ENCODE results near the gene PRMT7.
"Not testable (repeated sequence)": the region's sequence is repeated elsewhere in the genome, so short reads cannot be mapped to it uniquely, and the experiment has no call there.

The PRMT7 gene

DNA sequence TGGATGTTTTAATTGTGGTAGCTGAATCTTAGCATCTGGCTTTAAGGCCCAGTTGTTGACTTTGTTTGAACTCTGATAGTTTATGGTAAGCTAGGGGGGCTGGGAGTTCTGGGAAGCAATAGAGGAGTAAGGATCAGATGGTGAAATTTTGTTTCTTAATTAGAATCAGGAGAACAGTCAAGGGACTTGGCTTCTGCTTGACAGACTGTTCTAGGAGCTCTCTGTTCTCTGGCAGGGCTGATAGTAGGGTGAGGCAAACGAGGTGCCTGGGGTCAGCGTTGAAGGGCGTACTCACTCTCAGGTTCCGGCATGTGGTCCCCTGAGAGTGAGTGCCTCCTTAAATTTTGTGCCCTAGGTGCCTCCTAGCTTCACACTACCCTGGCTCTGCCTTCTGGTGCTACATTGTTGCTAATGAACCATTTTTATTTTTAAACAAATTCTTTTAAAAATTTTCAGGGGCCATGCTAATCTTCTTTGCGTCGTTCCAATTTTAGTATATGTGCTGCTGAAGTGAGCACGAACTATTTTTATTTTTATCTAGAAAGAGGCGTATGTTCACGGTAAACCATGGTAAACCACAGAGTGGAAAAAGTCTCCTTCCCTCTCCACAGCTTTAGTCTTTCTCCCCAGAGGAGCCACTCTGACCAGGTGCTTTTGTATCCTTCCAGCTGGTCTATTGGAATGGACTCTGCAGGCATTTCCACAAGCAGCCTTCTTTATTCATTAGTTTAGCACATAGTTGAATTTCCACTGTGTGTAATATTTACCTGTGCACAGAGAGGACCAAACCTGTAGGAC, 26.8 kb upstream of the PRMT7 start:
- DNase-seq (ENCODE audit: low spot score), result no peak

DNA sequence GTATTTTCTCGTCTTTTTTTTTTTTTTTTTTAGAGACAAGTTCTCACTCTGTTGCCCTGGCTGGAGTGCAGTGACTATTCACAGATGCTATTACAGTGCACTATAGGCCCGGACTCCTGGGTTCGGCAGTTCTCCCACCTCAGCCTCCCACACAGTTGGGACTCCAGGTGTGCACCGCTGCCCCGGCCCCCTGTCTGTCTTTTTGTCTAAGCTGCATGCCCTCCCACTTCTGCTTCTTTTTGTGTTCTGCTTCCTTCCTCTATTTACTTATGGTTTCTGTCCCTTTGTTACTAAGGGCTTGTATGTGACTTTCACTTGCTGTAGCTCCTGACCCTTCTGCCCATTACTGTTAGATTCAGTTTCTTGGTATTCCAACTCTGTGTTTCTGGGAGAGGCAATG, 26.0 kb upstream of the PRMT7 start:
- no peak for DNase-seq (ENCODE audit: low spot score)

DNA sequence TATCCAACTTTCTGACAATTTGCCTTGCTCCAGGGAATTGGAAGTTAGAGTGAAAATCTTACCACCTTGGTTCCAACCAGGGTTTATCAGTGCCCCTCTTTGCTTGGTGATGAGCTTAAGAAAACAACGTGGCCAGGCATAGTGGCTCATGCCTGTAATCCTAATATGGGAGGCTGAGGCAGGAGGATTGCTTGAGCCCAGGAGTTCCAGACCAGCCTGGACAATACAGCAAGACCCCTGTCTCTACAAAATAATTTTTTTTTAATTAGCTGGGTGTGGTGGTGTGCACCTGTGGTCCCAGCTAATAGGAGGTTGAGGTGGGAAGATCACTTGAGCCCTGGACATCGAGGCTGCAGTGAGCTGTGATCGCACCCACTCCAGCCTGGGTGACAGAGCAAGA, 25.1 kb upstream of the PRMT7 start:
- no peak for DNase-seq (ENCODE audit: low spot score)

DNA sequence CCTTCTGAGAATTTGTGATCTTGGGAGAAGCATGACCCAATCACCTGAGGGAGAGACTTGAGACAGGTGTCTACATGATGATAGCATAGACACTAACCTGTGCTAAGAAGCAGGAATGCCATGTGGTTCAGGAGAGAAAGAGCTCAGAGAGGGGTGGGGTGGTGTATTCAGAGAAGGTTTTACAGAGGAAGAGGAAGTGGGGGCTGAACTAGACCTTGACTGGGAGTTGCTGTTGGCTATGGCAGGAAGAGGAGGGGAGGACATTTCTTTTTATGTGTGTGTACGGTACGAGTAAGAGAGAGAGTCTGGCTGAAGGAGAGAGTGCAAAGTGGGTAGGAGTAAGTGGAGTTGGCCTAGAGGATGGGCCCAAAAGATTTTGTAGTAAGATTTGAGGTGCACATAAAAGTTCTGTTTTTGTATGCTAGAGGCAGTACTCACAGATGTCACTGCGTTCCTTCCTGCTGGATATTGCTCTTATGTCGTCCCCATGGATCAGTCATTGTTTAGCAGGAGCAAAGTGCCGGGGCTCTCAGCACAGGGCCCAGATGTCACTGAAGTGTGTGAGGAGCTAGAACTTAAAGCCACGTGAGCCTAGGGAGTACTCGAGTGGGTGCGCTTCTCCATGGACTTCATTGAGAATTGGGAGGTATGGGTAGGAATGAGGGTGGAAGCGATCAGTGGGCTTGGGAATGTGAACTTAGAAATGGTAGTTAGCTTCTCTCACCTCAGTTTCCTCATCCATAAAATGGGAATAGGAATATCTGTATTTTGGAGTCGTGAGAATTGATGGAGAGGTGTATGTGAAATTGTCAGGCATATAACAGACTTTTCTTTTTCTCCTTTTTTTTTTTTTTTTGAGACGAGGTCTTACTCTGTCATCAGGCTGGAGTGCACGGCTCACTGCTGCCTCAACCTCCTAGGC, 24.4 kb upstream of the PRMT7 start:
- no peak for DNase-seq (ENCODE audit: low spot score)

DNA sequence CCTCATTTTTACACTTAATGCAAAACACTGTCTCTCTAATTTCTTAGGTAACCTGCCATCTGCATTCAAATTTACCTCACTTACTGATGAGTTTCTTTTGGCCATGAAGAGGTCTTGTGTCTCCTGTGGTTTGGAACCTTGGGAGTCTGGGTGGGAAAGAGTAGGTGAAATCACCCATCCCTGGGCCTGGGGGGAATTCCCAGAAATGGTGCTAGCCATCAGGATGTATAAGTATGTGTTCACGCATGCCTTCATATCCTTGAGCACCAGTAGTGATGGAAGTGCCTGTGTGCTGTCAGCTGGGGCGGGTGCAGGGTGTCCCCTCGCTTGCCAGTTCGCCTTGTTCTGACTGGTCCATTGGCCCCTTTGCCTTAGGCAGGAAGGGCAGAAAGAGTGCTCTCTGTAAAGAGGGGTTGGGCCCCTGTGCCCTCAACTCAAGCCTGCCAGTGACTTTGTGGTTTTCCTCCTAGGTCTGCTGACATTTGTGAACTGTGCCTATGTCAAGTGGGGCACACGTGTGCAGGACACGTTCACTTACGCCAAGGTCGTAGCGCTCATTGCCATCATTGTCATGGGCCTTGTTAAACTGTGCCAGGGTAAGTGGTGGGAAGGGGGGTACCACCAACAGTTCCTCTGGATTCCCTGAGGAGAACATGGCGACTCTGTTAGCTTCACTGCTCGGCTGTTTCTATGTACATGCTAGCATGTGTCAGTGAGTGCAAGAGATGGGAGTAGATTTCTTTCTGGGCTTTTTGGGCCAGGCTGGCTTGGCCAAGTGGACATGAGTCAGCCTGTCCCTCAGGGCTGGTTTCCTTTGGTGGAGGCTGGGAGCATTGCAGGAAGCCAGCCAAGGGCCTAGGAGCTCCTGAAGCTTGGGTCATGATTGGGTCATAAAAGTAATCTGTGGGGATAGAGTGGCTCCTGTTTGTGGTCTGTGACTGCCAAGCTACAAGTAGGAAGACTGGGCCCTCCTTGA, 23.3 kb upstream of the PRMT7 start:
- no peak for DNase-seq (ENCODE audit: low spot score)

DNA sequence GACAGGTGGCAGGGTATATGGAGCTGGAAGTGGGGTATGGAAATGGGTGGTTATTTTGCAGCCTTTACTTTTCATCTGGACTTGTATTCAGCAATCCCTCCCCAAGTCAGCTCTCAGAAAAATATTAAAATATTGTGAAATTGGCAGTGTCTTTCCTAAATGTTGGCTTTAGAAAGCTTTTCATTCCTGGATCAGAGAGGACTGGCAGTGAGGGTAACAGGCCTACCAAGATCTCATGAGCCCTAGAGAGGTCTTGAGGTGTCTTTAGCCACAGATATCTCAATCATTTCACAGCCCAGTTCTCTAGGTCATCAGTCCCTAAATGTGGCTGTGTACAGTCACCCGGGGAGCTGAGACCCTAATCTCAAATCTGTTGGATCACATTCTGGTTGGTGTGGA, 22.6 kb upstream of the PRMT7 start:
- no peak for DNase-seq (ENCODE audit: low spot score)

DNA sequence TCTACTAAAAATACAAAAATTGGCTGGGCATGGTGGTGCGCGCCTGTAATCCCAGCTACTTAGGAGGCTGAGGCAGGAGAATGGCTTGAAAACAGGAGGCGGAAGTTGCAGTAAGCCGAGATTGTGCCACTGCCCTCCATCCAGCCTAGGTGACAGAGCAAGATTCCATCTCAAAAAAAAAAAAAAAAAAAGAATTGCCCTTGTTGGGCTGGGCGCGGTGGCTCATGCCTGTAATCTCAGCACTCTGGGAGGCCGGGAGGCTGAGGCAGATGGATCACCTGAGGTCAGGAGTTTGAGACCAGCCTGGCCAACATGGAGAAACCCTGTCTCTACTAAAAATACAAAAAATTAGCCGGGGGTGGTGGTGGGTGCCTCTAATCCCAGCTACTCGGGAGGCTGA, 22.0 kb upstream of the PRMT7 start:
- DNase-seq (ENCODE audit: low spot score), result not testable (repeated sequence)

DNA sequence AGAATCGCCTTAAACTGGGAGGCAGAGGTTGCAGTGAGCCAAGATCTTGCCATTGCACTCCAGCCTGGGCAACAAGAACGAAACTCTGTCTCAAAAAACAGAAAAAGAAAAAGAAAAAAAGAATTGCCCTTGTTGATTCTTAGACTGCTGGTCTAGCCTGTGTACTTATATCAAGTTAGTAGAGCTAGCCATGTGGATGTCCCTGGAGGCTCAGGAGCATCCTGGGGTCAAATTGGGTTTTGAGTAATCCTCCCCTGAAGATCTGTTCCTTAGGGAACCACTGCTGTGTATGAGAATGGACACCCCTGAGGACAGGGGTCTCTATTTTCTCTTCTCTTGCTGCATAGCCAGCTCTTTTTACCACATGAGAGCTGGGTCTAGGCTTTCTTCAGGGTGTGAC, 21.6 kb upstream of the PRMT7 start:
- no peak for DNase-seq (ENCODE audit: low spot score)

DNA sequence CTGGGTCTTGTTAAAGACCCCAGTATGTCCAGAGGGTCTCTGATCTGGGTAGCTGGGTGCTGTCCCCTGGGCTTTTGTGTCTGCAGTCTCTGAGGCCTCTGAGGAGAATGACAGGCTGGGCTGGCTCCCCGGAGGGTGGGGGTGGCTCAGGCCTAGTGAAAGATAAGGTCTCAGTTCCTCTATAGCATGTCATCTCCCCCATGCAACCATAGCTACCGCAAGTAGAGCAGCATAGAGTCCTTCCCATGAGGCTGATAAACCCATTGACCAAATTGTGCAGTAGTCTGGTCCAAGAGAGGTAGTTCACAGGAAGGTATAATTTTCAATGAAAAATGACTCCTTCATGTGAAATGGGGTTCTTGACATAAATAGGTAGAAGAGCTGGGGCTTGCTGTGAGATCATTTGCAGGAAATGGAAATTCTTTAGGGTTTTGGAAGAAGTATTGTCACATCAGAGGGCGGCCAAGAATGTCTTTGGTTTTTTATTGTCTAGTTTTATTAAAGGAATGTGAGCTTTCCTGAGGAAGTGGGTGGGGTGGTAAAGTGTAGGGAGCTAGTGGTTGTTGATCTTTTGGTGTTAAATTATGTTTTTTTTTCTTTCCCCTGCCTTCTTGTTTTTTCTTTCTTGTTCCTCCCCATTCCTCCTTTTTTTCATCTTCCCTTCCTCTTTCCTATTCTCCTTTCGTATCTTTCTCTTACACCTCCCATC, 21.0 kb upstream of the PRMT7 start:
- DNase-seq (ENCODE audit: low spot score), result no peak

DNA sequence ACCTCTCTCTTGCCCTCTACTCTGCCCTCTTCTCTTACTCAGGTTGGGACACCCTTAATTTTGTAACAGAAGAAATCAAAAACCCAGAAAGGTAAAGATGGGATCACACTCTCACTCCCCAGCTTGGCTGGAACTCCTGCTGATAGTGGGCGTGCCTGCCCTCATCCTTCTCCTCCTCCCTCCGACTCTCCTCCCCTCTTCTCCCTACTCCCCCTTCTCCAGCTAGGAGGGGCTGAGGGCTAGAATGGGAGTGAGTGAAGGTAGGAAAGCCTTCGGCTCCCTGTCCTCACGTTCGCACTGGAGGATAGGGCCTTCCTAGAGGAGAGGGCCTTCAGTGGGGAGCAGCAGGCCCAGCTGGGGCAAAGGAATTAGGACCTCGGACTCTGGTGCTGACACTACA, 20.4 kb upstream of the PRMT7 start:
- no peak for DNase-seq (ENCODE audit: low spot score)

DNA sequence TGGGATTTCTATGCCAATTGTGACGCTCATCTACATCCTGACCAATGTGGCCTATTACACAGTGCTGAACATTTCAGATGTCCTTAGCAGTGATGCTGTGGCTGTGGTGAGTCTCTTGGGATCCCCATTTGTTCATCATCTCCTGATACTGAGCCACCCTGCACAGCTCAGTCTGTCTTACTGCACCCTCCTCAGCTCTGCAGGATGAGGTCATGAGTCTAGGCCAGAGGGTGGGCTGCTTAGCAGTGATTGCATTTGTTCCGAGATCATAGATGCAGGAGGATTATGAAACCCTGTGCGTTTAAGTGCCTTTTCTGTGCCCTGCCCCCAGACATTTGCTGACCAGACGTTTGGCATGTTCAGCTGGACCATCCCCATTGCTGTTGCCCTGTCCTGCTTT, 19.6 kb upstream of the PRMT7 start:
- no peak for DNase-seq (ENCODE audit: low spot score)

DNA sequence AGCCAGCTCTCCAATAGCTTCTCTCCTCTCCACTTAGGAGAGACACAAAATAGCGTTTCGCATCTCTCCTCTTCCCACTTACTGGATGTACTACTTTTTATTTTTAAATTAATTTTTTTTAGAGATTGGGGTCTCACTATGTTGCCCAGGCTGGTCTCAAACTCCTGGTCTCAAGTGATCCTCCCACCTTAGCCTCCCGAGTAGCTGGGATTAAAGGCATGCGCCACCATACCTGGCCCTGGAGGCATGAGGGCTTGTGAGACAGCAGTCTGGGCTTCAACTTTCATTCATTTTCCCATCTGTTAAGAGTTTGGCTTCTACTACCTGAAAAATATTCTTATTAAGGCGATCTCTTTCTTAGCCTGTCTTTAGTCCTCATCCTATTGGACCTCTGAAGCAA, 18.4 kb upstream of the PRMT7 start:
- DNase-seq (ENCODE audit: low spot score), result no peak

DNA sequence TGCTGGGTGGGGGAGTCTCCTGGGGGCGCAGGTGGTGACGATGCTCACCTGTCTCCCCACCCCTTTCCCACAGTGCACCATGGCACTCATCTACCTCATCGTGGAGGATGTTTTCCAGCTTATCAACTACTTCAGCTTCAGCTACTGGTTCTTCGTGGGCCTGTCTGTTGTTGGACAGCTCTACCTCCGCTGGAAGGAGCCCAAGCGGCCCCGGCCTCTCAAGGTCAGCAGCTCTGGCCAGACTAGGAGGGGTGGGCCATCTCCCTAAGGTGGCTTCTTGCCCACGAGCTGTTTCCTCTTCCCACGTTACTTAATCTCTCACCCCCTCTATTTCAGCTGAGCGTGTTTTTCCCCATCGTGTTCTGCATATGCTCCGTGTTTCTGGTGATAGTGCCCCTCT, 14.5 kb upstream of the PRMT7 start:
- DNase-seq (ENCODE audit: low spot score), result no peak

DNA sequence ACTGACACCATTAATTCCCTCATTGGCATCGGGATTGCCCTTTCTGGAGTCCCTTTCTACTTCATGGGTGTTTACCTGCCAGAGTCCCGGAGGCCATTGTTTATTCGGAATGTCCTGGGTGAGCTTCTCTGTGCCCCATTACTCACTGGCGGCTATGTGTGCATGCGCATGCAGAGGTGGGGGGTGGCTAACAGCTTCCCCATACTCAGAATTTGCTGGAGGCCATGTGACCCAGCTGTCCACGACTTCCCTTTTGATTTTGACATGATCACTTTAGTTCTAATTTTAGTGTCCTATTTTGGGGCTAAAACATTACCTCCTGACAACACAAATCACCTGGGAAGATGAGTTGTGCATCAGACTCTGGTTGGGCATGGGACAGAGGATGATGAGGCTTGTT, 14.1 kb upstream of the PRMT7 start:
- DNase-seq (ENCODE audit: low spot score), result no peak

DNA sequence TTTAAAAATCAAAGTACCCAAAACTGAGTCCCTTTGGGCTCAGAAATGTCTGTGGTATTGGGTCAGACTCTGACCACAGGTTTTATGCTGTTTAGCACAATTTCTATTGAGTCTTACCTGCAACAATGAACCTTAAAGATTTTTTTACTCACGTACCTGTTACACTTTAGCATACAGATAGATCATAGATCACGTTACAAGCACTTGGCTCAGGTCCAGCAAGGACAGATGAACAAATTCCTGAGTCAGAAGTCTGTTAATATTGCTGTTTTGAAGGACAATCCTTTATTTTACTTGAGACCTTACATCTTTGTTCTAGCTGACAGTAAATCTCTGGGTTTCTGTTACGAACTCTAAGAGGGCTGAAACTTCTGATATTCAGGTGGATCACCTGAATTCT, 12.9 kb upstream of the PRMT7 start:
- no peak for DNase-seq (ENCODE audit: low spot score)

DNA sequence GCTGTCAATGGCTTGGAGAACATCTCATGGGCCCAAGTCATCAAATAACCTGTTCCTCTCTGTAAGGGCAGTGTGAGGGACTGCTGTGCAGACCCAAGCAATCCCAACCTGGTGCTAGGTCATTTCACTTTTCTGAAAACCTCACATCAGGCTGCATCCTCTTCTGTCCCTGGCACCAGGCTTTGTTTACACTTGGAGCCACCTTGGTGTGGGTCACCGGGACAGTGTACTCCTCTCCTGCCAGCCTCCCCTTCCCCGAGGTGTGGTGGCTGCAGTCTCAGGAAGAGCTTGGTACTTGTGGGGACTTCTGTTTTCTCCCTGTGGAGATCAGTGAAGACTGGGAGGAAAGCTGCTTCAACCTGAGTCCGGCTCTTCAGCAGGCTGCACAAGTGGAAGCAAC, 12.5 kb upstream of the PRMT7 start:
- no peak for DNase-seq (ENCODE audit: low spot score)

DNA sequence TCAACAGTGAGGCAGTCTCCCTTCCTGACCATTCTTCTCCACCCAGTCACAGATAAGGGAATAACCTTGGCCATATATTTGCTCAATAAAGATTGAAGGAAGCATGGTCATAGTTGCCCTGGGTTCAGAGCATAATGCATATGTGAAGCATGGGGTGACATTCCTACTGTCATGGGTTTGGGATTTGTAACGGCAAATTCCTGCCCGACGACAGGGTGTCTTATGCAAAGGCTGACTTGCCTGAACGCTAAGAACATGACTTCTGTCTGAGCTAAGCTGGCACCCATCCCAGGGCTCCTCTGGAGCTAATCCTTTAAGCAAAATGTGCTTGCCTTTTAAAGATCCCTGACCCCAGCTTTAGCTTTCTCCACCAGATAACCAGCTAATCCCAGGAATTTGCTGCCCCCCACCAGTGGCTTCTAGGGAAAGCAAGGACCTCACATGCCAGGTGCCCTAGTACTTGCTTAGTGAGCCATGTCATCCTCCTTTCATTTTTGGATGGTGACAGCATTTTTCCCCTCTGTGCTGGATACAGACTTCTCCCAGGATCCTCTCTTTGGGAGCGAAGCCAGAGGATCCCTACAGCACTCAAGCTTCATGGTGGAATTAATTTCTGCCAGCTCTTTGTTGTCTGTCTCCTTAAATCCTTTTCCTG, 11.8 kb upstream of the PRMT7 start:
- no peak for DNase-seq (ENCODE audit: low spot score)

DNA sequence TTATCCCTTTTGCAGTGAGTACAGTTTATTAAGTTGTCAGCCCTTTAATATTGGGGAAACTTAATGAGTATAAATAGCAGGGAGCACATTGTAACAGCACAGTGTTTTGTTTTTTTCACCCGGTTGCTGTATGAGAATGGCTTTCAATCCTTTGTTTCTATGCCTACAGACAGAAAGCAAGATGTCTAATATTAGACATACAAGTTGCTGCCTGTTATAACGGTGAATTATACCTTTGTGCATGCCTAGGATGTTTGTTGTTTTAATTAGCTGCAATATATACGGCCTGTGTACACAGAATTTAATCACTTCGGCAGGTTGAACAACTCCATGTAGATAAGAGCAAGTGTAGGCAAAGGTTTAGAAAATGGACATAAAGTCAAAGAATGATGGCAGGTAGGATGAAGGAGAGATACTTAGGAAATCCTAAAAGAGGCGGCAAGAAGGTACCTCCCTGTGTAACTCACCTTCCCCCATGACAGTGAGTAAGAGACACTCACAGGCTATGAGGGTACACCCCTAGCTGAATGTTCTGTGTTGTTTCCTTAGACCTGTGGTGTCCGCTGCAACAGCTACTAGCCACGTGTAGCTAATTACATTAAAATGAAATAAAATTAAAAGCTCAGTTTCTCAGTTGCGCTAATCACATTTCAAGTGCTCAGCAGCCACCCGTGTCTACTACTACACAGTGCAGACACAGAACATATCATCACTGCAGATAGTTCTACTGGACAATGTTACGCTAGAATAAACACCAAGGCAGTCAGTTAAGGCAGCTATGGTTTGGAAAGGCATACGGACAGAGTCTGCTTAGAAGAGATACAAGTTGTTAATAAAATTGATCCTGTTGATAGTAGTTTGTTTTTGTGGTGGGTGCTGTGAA, 11.0 kb upstream of the PRMT7 start:
- DNase-seq (ENCODE audit: low spot score), result no peak

DNA sequence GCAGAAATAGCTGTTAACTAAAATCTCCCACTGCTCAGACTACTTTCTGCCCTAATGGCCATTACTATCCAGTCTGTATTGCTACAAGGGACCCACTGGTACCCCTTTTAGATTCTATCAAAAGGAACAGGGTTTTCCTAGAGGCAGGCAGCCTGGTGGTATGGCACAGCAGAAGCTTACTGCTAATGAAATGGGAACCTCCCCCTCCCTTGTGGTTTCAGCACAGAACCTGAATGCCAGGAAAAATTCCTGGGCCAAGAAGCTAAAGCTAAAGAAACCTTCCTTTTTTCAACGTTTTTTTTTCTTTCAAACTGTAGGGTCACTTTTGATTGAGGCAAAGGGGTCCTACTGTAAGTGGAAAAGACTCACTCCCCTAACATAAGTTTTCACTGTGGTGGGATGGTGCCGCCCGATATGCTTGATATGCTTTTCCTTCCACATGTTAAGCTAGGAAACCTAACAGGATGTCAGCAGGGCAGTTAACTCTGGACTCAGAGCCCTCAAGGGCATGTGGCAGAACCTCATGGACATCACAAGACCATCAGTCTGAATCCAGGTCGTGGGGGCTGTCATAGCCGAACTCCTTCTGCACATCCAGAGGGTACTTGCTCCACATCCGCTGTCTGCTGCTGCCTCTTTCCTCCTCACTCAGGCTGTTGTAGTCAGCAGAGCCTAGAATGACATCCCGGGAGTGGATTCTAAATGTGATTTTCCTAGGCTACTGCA, 9.9 kb upstream of the PRMT7 start:
- no peak for DNase-seq (ENCODE audit: low spot score)

Measured in hematopoietic multipotent progenitor cell treated with erythropoietin and hydrocortisone succinate and interleukin-3 and kit ligand, for 17 days (in vitro differentiated cells).